Natural killer cell (primary cell): ENCODE data around the gene PRSS57. TPM values are rescaled to one million over a fixed set of nuclear protein-coding genes. Genes with fewer than 3 reads are reported as not detected.
"Not testable (repeated sequence)": the region's sequence is repeated elsewhere in the genome, so short reads cannot be mapped to it uniquely, and the experiment has no call there.

ENCODE experiments used
- ATAC-seq, 3 donors: fragments of 150-1000 bp in 2 of 3; fragments of 200-7000 bp in 1 of 3; cut with Tn5 transposase; 1 replicate in 1 of 3; 2 replicates in 2 of 3; pipeline ENCODE4 v1.10.0; 2021; ENCODE audit warnings: mild to moderate bottlenecking in 2 of 3, moderate library complexity in 2 of 3
- DNase-seq, 2 donors: peaks; one replicate each; pipeline versions ENCODE4 v3.0.0 to v3.0.0-alpha.2; 2013 to 2021; ENCODE audit warnings: mixed read lengths in 1 of 2
- H3K27ac ChIP-seq: one replicate; pipeline ENCODE4 v1.5.1; 2013; ENCODE audit warnings: mild to moderate bottlenecking, low read length
- H3K27me3 ChIP-seq: one replicate; pipeline ENCODE4 v1.6.1; 2013; ENCODE audit warnings: low read length; ENCODE audit not compliant: control insufficient read depth, insufficient read depth
- H3K36me3 ChIP-seq: one replicate; pipeline ENCODE4 v1.6.1; 2013; ENCODE audit warnings: low read length; ENCODE audit not compliant: control insufficient read depth, insufficient read depth
- H3K4me1 ChIP-seq: one replicate; pipeline ENCODE4 v1.6.1; 2013; ENCODE audit warnings: low read length; ENCODE audit not compliant: control insufficient read depth, insufficient read depth
- H3K4me3 ChIP-seq: one replicate; pipeline ENCODE4 v1.5.1; 2013; ENCODE audit warnings: low read length
- H3K9me3 ChIP-seq: one replicate; pipeline ENCODE4 v1.6.1; 2013; ENCODE audit warnings: low read length; ENCODE audit not compliant: control insufficient read depth, insufficient read depth
- H3K27ac Mint-ChIP-seq, 2 donors: one replicate each; pipeline ENCODE4 v1.8.0; 2022; ENCODE audit warnings: mild to moderate bottlenecking in 2 of 2, mixed read lengths in 2 of 2, moderate library complexity in 1 of 2
- H3K27me3 Mint-ChIP-seq, 2 donors: one replicate each; pipeline ENCODE4 v1.8.0; 2022; ENCODE audit warnings: low read depth in 2 of 2, mixed read lengths in 2 of 2
- H3K36me3 Mint-ChIP-seq: one replicate; pipeline ENCODE4 v1.8.0; 2022; ENCODE audit warnings: mixed read lengths
- H3K4me1 Mint-ChIP-seq, 2 donors: one replicate each; pipeline ENCODE4 v1.8.0; 2022; ENCODE audit warnings: mixed read lengths in 2 of 2
- H3K4me3 Mint-ChIP-seq: one replicate; pipeline ENCODE4 v1.8.0; 2022; ENCODE audit warnings: mild to moderate bottlenecking, moderate library complexity, mixed read lengths
- H3K9me3 Mint-ChIP-seq, 2 donors: one replicate each; pipeline ENCODE4 v1.8.0; 2022; ENCODE audit warnings: mixed read lengths in 2 of 2
- WGBS: methylation state at CpG from one replicate; pipeline ENCODE4 v1.1.7; 2013; ENCODE audit warnings: missing lambda C conversion rate; ENCODE audit not compliant: insufficient coverage; 5-methylcytosine and 5-hydroxymethylcytosine counted together
- intact Hi-C: fragments of 100-400 bp; cut with micrococcal nuclease; formaldehyde crosslinking; loops from one replicate; pipeline ENCODE4 v1.14.2; 2022
- total RNA-seq, 4 donors: library from RNA; stranded (reverse); fragments of 120-200 nt in 1 of 4; gene quantifications; one replicate each; pipeline versions ENCODE4 v1.2.3 to v1.2.4, GENCODE V29; 2013 to 2022
- TF ChIP-seq, protein P1 (sequence below): fragments of 200-600 bp; IDR thresholded peaks from one replicate; pipeline ENCODE4 v1.8.0; 2022; ENCODE audit warnings: antibody characterized with exemption

Gene PRSS57
- total RNA-seq, 3 donors from 2014 or later (not counting 1 experiment from before 2014, with no cell fraction given) = 1.5 to 11.7 (median 4.5) TPM

- Mint-ChIP-seq H3K9me3 (no peaks in the 10 kb centered on the region), H3K27ac (peak overlapping the region in 1 of 2 donors; percentile 65), H3K36me3 (no peaks in the 10 kb centered on the region), H3K4me1 (peaks cover 0 to 23% of the 10 kb centered on the region in 2 donors), H3K27me3 (no peaks in the 10 kb centered on the region), H3K4me3 (no peak overlapping the region)
- no peak overlapping the region for H3K4me3 ChIP-seq
- H3K27me3 ChIP-seq = no peaks in the 10 kb centered on the region
- TF ChIP-seq, protein P1, sequence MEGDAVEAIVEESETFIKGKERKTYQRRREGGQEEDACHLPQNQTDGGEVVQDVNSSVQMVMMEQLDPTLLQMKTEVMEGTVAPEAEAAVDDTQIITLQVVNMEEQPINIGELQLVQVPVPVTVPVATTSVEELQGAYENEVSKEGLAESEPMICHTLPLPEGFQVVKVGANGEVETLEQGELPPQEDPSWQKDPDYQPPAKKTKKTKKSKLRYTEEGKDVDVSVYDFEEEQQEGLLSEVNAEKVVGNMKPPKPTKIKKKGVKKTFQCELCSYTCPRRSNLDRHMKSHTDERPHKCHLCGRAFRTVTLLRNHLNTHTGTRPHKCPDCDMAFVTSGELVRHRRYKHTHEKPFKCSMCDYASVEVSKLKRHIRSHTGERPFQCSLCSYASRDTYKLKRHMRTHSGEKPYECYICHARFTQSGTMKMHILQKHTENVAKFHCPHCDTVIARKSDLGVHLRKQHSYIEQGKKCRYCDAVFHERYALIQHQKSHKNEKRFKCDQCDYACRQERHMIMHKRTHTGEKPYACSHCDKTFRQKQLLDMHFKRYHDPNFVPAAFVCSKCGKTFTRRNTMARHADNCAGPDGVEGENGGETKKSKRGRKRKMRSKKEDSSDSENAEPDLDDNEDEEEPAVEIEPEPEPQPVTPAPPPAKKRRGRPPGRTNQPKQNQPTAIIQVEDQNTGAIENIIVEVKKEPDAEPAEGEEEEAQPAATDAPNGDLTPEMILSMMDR = no peak
- no peaks in the 10 kb centered on the region for H3K36me3 ChIP-seq
- H3K27ac ChIP-seq = no peak overlapping the region
- H3K4me1 ChIP-seq = peaks cover 26% of the 10 kb centered on the region
- H3K9me3 ChIP-seq = no peaks in the 10 kb centered on the region
- ATAC-seq (peak in 2 of 3 donors; percentile 40 to 69), DNase-seq (no peak)
- intact Hi-C loops = no loop called here
- WGBS = 35% methylated on average over 24 of the region's 24 CpGs
These were observed 37.2 kb upstream of the PRSS57 start for GRCh38 chr19:732148-733069.

GRCh38 chr19:731000-731399, 35.7 kb upstream of the PRSS57 start:
- no peak overlapping the region for H3K27ac ChIP-seq
- TF ChIP-seq, protein P1 = no peak
- H3K27me3 Mint-ChIP-seq = peaks cover 0 to 3% of the 10 kb centered on the region in 2 donors
- no peak overlapping the region for H3K27ac Mint-ChIP-seq
- no peak overlapping the region for H3K4me3 ChIP-seq
- peaks cover 0 to 19% of the 10 kb centered on the region in 2 donors for H3K4me1 Mint-ChIP-seq
- ATAC-seq = no peak
- WGBS = 93% methylated on average over 16 of the region's 16 CpGs
- H3K4me3 Mint-ChIP-seq = no peak overlapping the region
- H3K9me3 ChIP-seq = no peaks in the 10 kb centered on the region
- H3K4me1 ChIP-seq = peaks cover 26% of the 10 kb centered on the region
- no peaks in the 10 kb centered on the region for H3K27me3 ChIP-seq
- intact Hi-C loops = no loop called here
- DNase-seq = no peak
- no peaks in the 10 kb centered on the region for H3K36me3 Mint-ChIP-seq
- no peaks in the 10 kb centered on the region for H3K36me3 ChIP-seq
- H3K9me3 Mint-ChIP-seq = no peaks in the 10 kb centered on the region

GRCh38 chr19:729965-730668, 34.9 kb upstream of the PRSS57 start:
- H3K4me1 ChIP-seq = peaks cover 26% of the 10 kb centered on the region
- ATAC-seq (no peak), DNase-seq (no peak)
- intact Hi-C loops = no loop called here
- TF ChIP-seq, protein P1 = no peak
- no peaks in the 10 kb centered on the region for H3K27me3 ChIP-seq
- no peaks in the 10 kb centered on the region for H3K36me3 ChIP-seq
- Mint-ChIP-seq H3K27me3 (peaks cover 0 to 3% of the 10 kb centered on the region in 2 donors), H3K4me3 (no peak overlapping the region), H3K27ac (no peak overlapping the region), H3K9me3 (no peaks in the 10 kb centered on the region), H3K36me3 (no peaks in the 10 kb centered on the region), H3K4me1 (peaks cover 0 to 19% of the 10 kb centered on the region in 2 donors)
- no peak overlapping the region for H3K27ac ChIP-seq
- no peaks in the 10 kb centered on the region for H3K9me3 ChIP-seq
- no peak overlapping the region for H3K4me3 ChIP-seq
- 94% methylated on average over 14 of the region's 14 CpGs for WGBS

DNA sequence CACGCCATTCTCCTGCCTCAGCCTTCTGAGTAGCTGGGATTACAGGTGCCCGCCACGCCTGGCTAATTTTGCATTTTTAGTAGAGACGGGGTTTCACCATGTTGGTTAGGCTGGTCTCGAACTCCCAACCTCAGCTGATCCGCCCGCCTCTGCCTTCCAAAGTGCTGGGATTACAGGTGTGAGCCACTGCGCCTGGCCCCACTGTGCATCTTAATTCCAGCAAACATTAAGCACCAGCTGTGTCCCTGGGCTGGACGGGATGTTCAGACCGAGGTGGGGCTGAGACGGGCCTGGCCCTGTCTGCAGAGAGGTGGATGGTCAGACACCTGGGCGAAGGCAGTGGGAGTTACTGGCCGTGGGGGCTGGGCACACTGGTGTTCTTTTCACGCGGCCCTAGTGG, 34.3 kb upstream of the PRSS57 start:
- ATAC-seq, H3K27me3 ChIP-seq, H3K27ac ChIP-seq, H3K4me3 ChIP-seq, intact Hi-C loops, H3K4me3 Mint-ChIP-seq, H3K27ac Mint-ChIP-seq, H3K9me3 Mint-ChIP-seq, DNase-seq, H3K36me3 Mint-ChIP-seq, H3K27me3 Mint-ChIP-seq, H3K36me3 ChIP-seq, H3K9me3 ChIP-seq: not testable (repeated sequence)
- peaks cover 26% of the 10 kb centered on the region for H3K4me1 ChIP-seq
- H3K4me1 Mint-ChIP-seq = peaks cover 0 to 19% of the 10 kb centered on the region in 2 donors
- WGBS = 94% methylated on average over 15 of the region's 15 CpGs
